GM21515 (cell line): ENCODE results near the gene TNRC18.

Source experiments
- ATAC-seq: cut with Tn5 transposase; IDR thresholded peaks from one replicate; pipeline ENCODE4 v1.9.1; 2021; ENCODE audit not compliant: unreplicated experiment

The TNRC18 gene

GRCh38 chr7:5450549-5451327, 27.1 kb upstream of the TNRC18 start:
- ATAC-seq, result no peak

- ATAC-seq, result no peak
Observed at GRCh38 chr7:5448378-5449037, 24.9 kb upstream of the TNRC18 start.

- no peak for ATAC-seq
Observed at GRCh38 chr7:5445981-5446594, 22.5 kb upstream of the TNRC18 start.

GRCh38 chr7:5443678-5444077, 20.0 kb upstream of the TNRC18 start:
- no peak for ATAC-seq

- no peak for ATAC-seq
Observed at GRCh38 chr7:5442757-5443305, 19.2 kb upstream of the TNRC18 start.

- ATAC-seq, result no peak
Observed at GRCh38 chr7:5441840-5442503, 18.3 kb upstream of the TNRC18 start.

- no peak for ATAC-seq
Observed at GRCh38 chr7:5439572-5440496, 16.2 kb upstream of the TNRC18 start.

GRCh38 chr7:5439209-5439571, 15.6 kb upstream of the TNRC18 start:
- ATAC-seq, result no peak

GRCh38 chr7:5437987-5438386, 14.4 kb upstream of the TNRC18 start:
- no peak for ATAC-seq

GRCh38 chr7:5437348-5437892, 13.8 kb upstream of the TNRC18 start:
- no peak for ATAC-seq

GRCh38 chr7:5436003-5436678, 12.5 kb upstream of the TNRC18 start:
- ATAC-seq, result no peak

GRCh38 chr7:5435291-5436002, 11.8 kb upstream of the TNRC18 start:
- no peak for ATAC-seq

- no peak for ATAC-seq
Observed at GRCh38 chr7:5433181-5433580, 9.5 kb upstream of the TNRC18 start.

- no peak for ATAC-seq
Observed at GRCh38 chr7:5432691-5433090, 9.1 kb upstream of the TNRC18 start.

- no peak for ATAC-seq
Observed at GRCh38 chr7:5431560-5432015, 8.0 kb upstream of the TNRC18 start.

- ATAC-seq, result no peak
Observed at GRCh38 chr7:5430612-5430947, 6.9 kb upstream of the TNRC18 start.

- ATAC-seq, result no peak
Observed at GRCh38 chr7:5429857-5430611, 6.4 kb upstream of the TNRC18 start.

GRCh38 chr7:5429253-5429856, 5.7 kb upstream of the TNRC18 start:
- ATAC-seq, result no peak
